NT2/D1 (cell line): ENCODE data around the gene CBX6.

ENCODE experiments used
- DNase-seq: peaks from one replicate; pipeline ENCODE4 v3.0.0-alpha.2; 2011; ENCODE audit warnings: low read depth, low spot score
- H3K27me3 ChIP-seq: 2 replicates; pipeline ENCODE4 v1.6.0; 2011; ENCODE audit warnings: mild to moderate bottlenecking; ENCODE audit not compliant: insufficient read length, insufficient read depth
- H3K36me3 ChIP-seq: 2 replicates; pipeline ENCODE4 v1.6.1; 2011; ENCODE audit warnings: mild to moderate bottlenecking, low read length, mixed read lengths; ENCODE audit not compliant: insufficient read depth, insufficient read length
- H3K4me1 ChIP-seq: 2 replicates; pipeline ENCODE4 v1.5.1; 2011; ENCODE audit not compliant: insufficient read depth, insufficient read length
- H3K4me3 ChIP-seq: 2 replicates; pipeline ENCODE4 v1.5.1; 2011; ENCODE audit warnings: low read depth; ENCODE audit not compliant: insufficient read length
- H3K9ac ChIP-seq: 2 replicates; pipeline ENCODE4 v1.6.0; 2011; ENCODE audit warnings: low read depth; ENCODE audit not compliant: insufficient read length
- H3K9me3 ChIP-seq: 2 replicates; pipeline ENCODE4 v1.5.1; 2011; ENCODE audit warnings: mild to moderate bottlenecking, low read length; ENCODE audit not compliant: insufficient read depth
- SUZ12 ChIP-seq: IDR thresholded peaks from 2 replicates; pipeline ENCODE4 v1.6.1; 2011; ENCODE audit not compliant: insufficient read length, insufficient read depth; ENCODE audit errors: extremely low read depth
- YY1 ChIP-seq: IDR thresholded peaks from 2 replicates; pipeline ENCODE4 v1.6.1; 2011; ENCODE audit not compliant: insufficient read length, insufficient read depth
- ZNF274 ChIP-seq: IDR thresholded peaks from 2 replicates; pipeline ENCODE4 v1.6.1; 2011; ENCODE audit warnings: mild to moderate bottlenecking, low read depth, low read length

Gene CBX6

GRCh38 chr22:38863531-38864131 lies 8.4 kb downstream of the CBX6 start:
- H3K36me3 ChIP-seq: peaks cover 50% of the 10 kb centered on the region
- H3K27me3 ChIP-seq: no peaks in the 10 kb centered on the region
- peaks cover 16% of the 10 kb centered on the region for H3K4me1 ChIP-seq
- DNase-seq: no peak
- H3K9ac ChIP-seq: no peak overlapping the region
- no peaks in the 10 kb centered on the region for H3K9me3 ChIP-seq
- H3K4me3 ChIP-seq: no peak overlapping the region
- no peak for TF ChIP-seq YY1
- TF ChIP-seq SUZ12: no peak
- no peak for TF ChIP-seq ZNF274

GRCh38 chr22:38862375-38863329 lies 9.4 kb downstream of the CBX6 start:
- Histone ChIP-seq H3K4me1 (peaks cover 15% of the 10 kb centered on the region), H3K27me3 (no peaks in the 10 kb centered on the region), H3K4me3 (no peak overlapping the region), H3K9me3 (no peaks in the 10 kb centered on the region), H3K36me3 (peaks cover 40% of the 10 kb centered on the region), H3K9ac (no peak overlapping the region)
- no peak for TF ChIP-seq SUZ12
- no peak for TF ChIP-seq YY1
- TF ChIP-seq ZNF274: no peak
- no peak for DNase-seq

- DNase-seq: no peak
- H3K4me3 ChIP-seq: no peak overlapping the region
- no peak overlapping the region for H3K9ac ChIP-seq
- H3K27me3 ChIP-seq: no peaks in the 10 kb centered on the region
- H3K9me3 ChIP-seq: no peaks in the 10 kb centered on the region
- peaks cover 33% of the 10 kb centered on the region for H3K36me3 ChIP-seq
- no peak for TF ChIP-seq SUZ12
- TF ChIP-seq ZNF274: no peak
- TF ChIP-seq YY1: no peak
- peaks cover 15% of the 10 kb centered on the region for H3K4me1 ChIP-seq
Observed at GRCh38 chr22:38861927-38862326, 10.1 kb downstream of the CBX6 start.

- Histone ChIP-seq H3K4me1 (peaks cover 15% of the 10 kb centered on the region), H3K9me3 (no peaks in the 10 kb centered on the region), H3K27me3 (no peaks in the 10 kb centered on the region), H3K36me3 (peaks cover 29% of the 10 kb centered on the region), H3K4me3 (no peak overlapping the region), H3K9ac (no peak overlapping the region)
- no peak for DNase-seq
- TF ChIP-seq YY1: no peak
- no peak for TF ChIP-seq ZNF274
- no peak for TF ChIP-seq SUZ12
Observed at GRCh38 chr22:38861170-38861876, 10.7 kb downstream of the CBX6 start.

- no peak overlapping the region for H3K9ac ChIP-seq
Observed at GRCh38 chr22:38860283-38861169, 11.5 kb downstream of the CBX6 start.

GRCh38 chr22:38859581-38860282 lies 12.3 kb downstream of the CBX6 start:
- Histone ChIP-seq H3K4me1 (peaks cover 12% of the 10 kb centered on the region), H3K27me3 (no peaks in the 10 kb centered on the region), H3K9ac (no peak overlapping the region), H3K9me3 (no peaks in the 10 kb centered on the region), H3K4me3 (no peak overlapping the region), H3K36me3 (peaks cover 13% of the 10 kb centered on the region)
- DNase-seq: no peak
- TF ChIP-seq SUZ12: no peak
- no peak for TF ChIP-seq ZNF274
- no peak for TF ChIP-seq YY1

More at GRCh38 chr22:38860283-38861169, 11.5 kb downstream of the CBX6 start:
- Histone ChIP-seq H3K27me3 (no peaks in the 10 kb centered on the region), H3K36me3 (peaks cover 21% of the 10 kb centered on the region), H3K4me3 (no peak overlapping the region), H3K4me1 (peaks cover 15% of the 10 kb centered on the region), H3K9me3 (no peaks in the 10 kb centered on the region)
- no peak for TF ChIP-seq ZNF274
- TF ChIP-seq SUZ12: no peak
- no peak for TF ChIP-seq YY1
- DNase-seq: no peak
